H1 (cell line): Measurements from ENCODE around the gene GRIK1. TPM values are rescaled to one million over a fixed set of nuclear protein-coding genes. Genes with fewer than 3 reads are reported as not detected.

Experiments
- CTCF ChIA-PET: fragments of 300-600 bp; sonication (Branson Sonifier 250); formaldehyde crosslinking; loops from one replicate; lab custom pipeline; 2021; ENCODE audit not compliant: partially characterized antibody; lab: Charles Lee
- POLR2A ChIA-PET: fragments of 300-600 bp; sonication (Branson Sonifier 250); formaldehyde crosslinking; loops from one replicate; lab custom pipeline; 2021; ENCODE audit warnings: inconsistent platforms; ENCODE audit not compliant: partially characterized antibody; lab: Charles Lee
- DNase-seq, 2 experiments: peaks; one replicate each; pipeline versions ENCODE4 v3.0.0 to v3.0.0-alpha.2; 2010 to 2022; ENCODE audit warnings: low spot score in 2 of 2, low read depth in 1 of 2, mixed read lengths in 1 of 2
- FAIRE-seq: peaks from 2 replicates; lab custom pipeline; 2011; peaks lifted over from hg19 to GRCh38; lab: Jason Lieb, UNC
- H2AFZ ChIP-seq: 2 replicates; pipeline ENCODE4 v1.8.1; 2012; ENCODE audit warnings: low read length, inconsistent platforms
- H2AK5ac ChIP-seq: 2 replicates; pipeline ENCODE4 v1.6.1; 2013; ENCODE audit warnings: low read depth, low read length
- H2BK120ac ChIP-seq: replicated peaks from 2 replicates; pipeline ENCODE3; 2013; ENCODE audit warnings: low read depth, low read length, inconsistent platforms
- H2BK12ac ChIP-seq: 2 replicates; pipeline ENCODE4 v1.6.1; 2013; ENCODE audit warnings: low read depth, low read length
- H2BK15ac ChIP-seq: 2 replicates; pipeline ENCODE4 v1.6.1; 2013; ENCODE audit warnings: low read length
- H2BK20ac ChIP-seq: 2 replicates; pipeline ENCODE4 v1.6.1; 2013; ENCODE audit warnings: low read length
- H2BK5ac ChIP-seq: 2 replicates; pipeline ENCODE4 v1.6.1; 2013; ENCODE audit warnings: low read depth, low read length
- H3K14ac ChIP-seq: 2 replicates; pipeline ENCODE4 v1.6.1; 2013; ENCODE audit warnings: inconsistent platforms; ENCODE audit not compliant: insufficient read length
- H3K18ac ChIP-seq: 2 replicates; pipeline ENCODE4 v1.6.1; 2013; ENCODE audit warnings: low read length; ENCODE audit errors: extremely low read depth
- H3K23ac ChIP-seq: 2 replicates; pipeline ENCODE4 v1.6.1; 2013; ENCODE audit warnings: inconsistent platforms; ENCODE audit not compliant: insufficient read length
- H3K23me2 ChIP-seq: 2 replicates; pipeline ENCODE4 v1.6.1; 2013; ENCODE audit warnings: low read depth, low read length
- H3K27ac ChIP-seq: 2 replicates; pipeline ENCODE4 v1.6.1; 2011; ENCODE audit warnings: low read depth, low read length, inconsistent platforms
- H3K27me3 ChIP-seq, 4 experiments: replicated peaks in 1 of 4; 1 replicate in 1 of 4; 2 replicates in 3 of 4; pipeline versions ENCODE4 v1.6.1 to v1.8.1; 2011 to 2013; ENCODE audit warnings: low read length in 3 of 4, mild to moderate bottlenecking in 3 of 4, inconsistent platforms in 2 of 4, mixed read lengths in 2 of 4, moderate library complexity in 1 of 4; ENCODE audit not compliant: control insufficient read depth in 3 of 4, insufficient read depth in 3 of 4; ENCODE audit errors: extremely low read depth in 1 of 4
- H3K36me3 ChIP-seq, 4 experiments: 2 replicates each; pipeline versions ENCODE4 v1.6.1 to v1.8.1; 2011 to 2013; ENCODE audit warnings: mild to moderate bottlenecking in 4 of 4, low read length in 3 of 4, moderate library complexity in 2 of 4, control low read depth in 1 of 4, inconsistent platforms in 1 of 4; ENCODE audit not compliant: insufficient read depth in 4 of 4, control insufficient read depth in 2 of 4
- H3K4ac ChIP-seq: replicated peaks from 2 replicates; pipeline ENCODE3; 2013; ENCODE audit warnings: low read length, low read depth, mixed read lengths, inconsistent platforms; ENCODE audit not compliant: insufficient read length
- H3K4me1 ChIP-seq, 4 experiments: replicated peaks in 1 of 4; 1 replicate in 1 of 4; 2 replicates in 3 of 4; pipeline versions ENCODE4 v1.6.1 to v1.8.1; 2011 to 2013; ENCODE audit warnings: low read length in 3 of 4, inconsistent platforms in 2 of 4, mixed read lengths in 1 of 4; ENCODE audit not compliant: insufficient read depth in 4 of 4, control insufficient read depth in 3 of 4
- H3K4me2 ChIP-seq, 2 experiments: 2 replicates each; pipeline versions ENCODE4 v1.6.1 to v1.8.1; 2011 to 2013; ENCODE audit warnings: low read depth in 2 of 2, low read length in 2 of 2, control low read depth in 1 of 2, inconsistent platforms in 1 of 2, mild to moderate bottlenecking in 1 of 2; ENCODE audit not compliant: insufficient read depth in 1 of 2
- H3K4me3 ChIP-seq, 4 experiments: fragments of 200-600, 300-600 bp in 1 of 4; sonication (generic), shearing (Covaris generic), sonication (Bioruptor Twin) in 1 of 4; 2 replicates each; pipeline versions ENCODE4 v1.5.1 to v1.8.1; 2011 to 2016; ENCODE audit warnings: low read length in 4 of 4, low read depth in 3 of 4, control low read depth in 2 of 4, inconsistent platforms in 2 of 4, mild to moderate bottlenecking in 2 of 4, mixed read lengths in 1 of 4, moderate library complexity in 1 of 4; ENCODE audit not compliant: insufficient read depth in 2 of 4; ENCODE audit errors: extremely low read depth in 1 of 4
- H3K56ac ChIP-seq: replicated peaks from 2 replicates; pipeline ENCODE3; 2013; ENCODE audit warnings: low read depth, mild to moderate bottlenecking, mixed read lengths, low read length, inconsistent platforms; ENCODE audit not compliant: insufficient read length
- H3K79me1 ChIP-seq: 2 replicates; pipeline ENCODE4 v1.6.1; 2013; ENCODE audit warnings: low read depth, low read length, control low read depth
- H3K79me2 ChIP-seq, 2 experiments: 2 replicates each; pipeline versions ENCODE4 v1.6.1 to v1.8.1; 2012 to 2013; ENCODE audit warnings: low read length in 2 of 2, mild to moderate bottlenecking in 2 of 2, inconsistent platforms in 1 of 2; ENCODE audit not compliant: insufficient read depth in 2 of 2, control insufficient read depth in 1 of 2
- H3K9ac ChIP-seq, 4 experiments: replicated peaks in 1 of 4; 1 replicate in 1 of 4; 2 replicates in 3 of 4; pipeline versions ENCODE4 v1.6.1 to v1.8.1; 2011 to 2013; ENCODE audit warnings: low read depth in 3 of 4, low read length in 3 of 4, control low read depth in 2 of 4, mild to moderate bottlenecking in 2 of 4, moderate library complexity in 2 of 4, inconsistent platforms in 1 of 4; ENCODE audit errors: extremely low read depth in 1 of 4
- H3K9me3 ChIP-seq, 2 experiments: 2 replicates each; pipeline versions ENCODE4 v1.6.1 to v1.8.1; 2012 to 2013; ENCODE audit warnings: mild to moderate bottlenecking in 2 of 2, moderate library complexity in 2 of 2, control low read depth in 1 of 2, inconsistent platforms in 1 of 2, low read depth in 1 of 2, low read length in 1 of 2, mixed read lengths in 1 of 2; ENCODE audit not compliant: insufficient read depth in 2 of 2
- H4K20me1 ChIP-seq, 2 experiments: replicated peaks in 1 of 2; 2 replicates each; pipeline versions ENCODE3 to v1.8.1; 2011 to 2013; ENCODE audit warnings: inconsistent platforms in 2 of 2, low read length in 2 of 2, mild to moderate bottlenecking in 1 of 2; ENCODE audit not compliant: insufficient read depth in 2 of 2, control insufficient read depth in 1 of 2
- H4K5ac ChIP-seq: 2 replicates; pipeline ENCODE4 v1.6.1; 2013; ENCODE audit warnings: low read length, low read depth, mixed read lengths, inconsistent platforms; ENCODE audit not compliant: insufficient read length
- H4K8ac ChIP-seq: 2 replicates; pipeline ENCODE4 v1.8.0; 2013; ENCODE audit warnings: mild to moderate bottlenecking, moderate library complexity, low read length, inconsistent platforms; ENCODE audit not compliant: insufficient read depth; ENCODE audit errors: extremely low read depth
- H4K91ac ChIP-seq: replicated peaks from 2 replicates; pipeline ENCODE3; 2013; ENCODE audit warnings: low read length, mixed read lengths, inconsistent platforms; ENCODE audit not compliant: insufficient read length
- BCL11A ChIP-seq, 2 experiments: IDR thresholded peaks; one replicate each; pipeline ENCODE4 v1.6.1; 2011; ENCODE audit warnings: low read depth in 2 of 2, low read length in 2 of 2, mild to moderate bottlenecking in 2 of 2
- CBX5 ChIP-seq: fragments of 300-800, 300-1000 bp; sonication (generic); IDR thresholded peaks from 2 replicates; pipeline ENCODE4 v1.7.1; 2016; ENCODE audit warnings: antibody characterized with exemption, low read length, low read depth
- KDM4A ChIP-seq: IDR thresholded peaks from one replicate; pipeline ENCODE4 v1.7.1; 2012; ENCODE audit warnings: low read depth, mild to moderate bottlenecking, moderate library complexity, low read length, inconsistent platforms; ENCODE audit not compliant: severe bottlenecking
- NRF1 ChIP-seq: IDR thresholded peaks from 2 replicates; pipeline ENCODE4 v1.6.1; 2011; ENCODE audit warnings: mild to moderate bottlenecking, low read depth, low read length, improper control_type of control experiment
- RAD21 ChIP-seq, 2 experiments: IDR thresholded peaks in 1 of 2; conservative IDR thresholded peaks in 1 of 2; 2 replicates each; pipeline ENCODE4 v1.6.1; 2011; ENCODE audit warnings: low read depth in 2 of 2, low read length in 2 of 2, improper control_type of control experiment in 1 of 2, inconsistent platforms in 1 of 2, mild to moderate bottlenecking in 1 of 2, moderate library complexity in 1 of 2
- RFX5 ChIP-seq: IDR thresholded peaks from 2 replicates; pipeline ENCODE4 v1.6.1; 2011; ENCODE audit warnings: low read depth, low read length, improper control_type of control experiment, borderline replicate concordance
- RXRA ChIP-seq: IDR thresholded peaks from 2 replicates; pipeline ENCODE4 v1.6.1; 2011; ENCODE audit warnings: low read depth, mild to moderate bottlenecking, low read length, moderate library complexity; ENCODE audit not compliant: insufficient read depth
- SIN3A ChIP-seq, 2 experiments: IDR thresholded peaks in 1 of 2; conservative IDR thresholded peaks in 1 of 2; 2 replicates each; pipeline ENCODE4 v1.6.1; 2011 to 2012; ENCODE audit warnings: low read length in 2 of 2, improper control_type of control experiment in 1 of 2, low read depth in 1 of 2, mild to moderate bottlenecking in 1 of 2
- SP2 ChIP-seq: IDR thresholded peaks from 2 replicates; pipeline ENCODE4 v1.6.1; 2012; ENCODE audit warnings: mild to moderate bottlenecking, low read length, inconsistent platforms
- SUZ12 ChIP-seq: fragments of 200-600 bp; sonication (generic); IDR thresholded peaks from 2 replicates; pipeline ENCODE4 v1.6.1; 2012; ENCODE audit warnings: mild to moderate bottlenecking, inconsistent platforms, low read length, moderate library complexity, mixed read lengths
- WGBS, 2 experiments: shearing (Covaris generic) in 1 of 2; methylation state at CpG; one replicate each; pipeline versions ENCODE4 v1.1.6 to v1.1.7; 2013 to 2015; ENCODE audit warnings: low lambda C conversion rate in 2 of 2, mixed read lengths in 2 of 2, inconsistent platforms in 1 of 2, low coverage in 1 of 2, missing lambda C conversion rate in 1 of 2; ENCODE audit not compliant: insufficient replicate concordance in 2 of 2, insufficient coverage in 1 of 2, insufficient read length in 1 of 2; ENCODE audit errors: extremely low coverage in 1 of 2, missing lambda C conversion rate in 1 of 2; 5-methylcytosine and 5-hydroxymethylcytosine counted together
- polyA plus RNA-seq, 7 experiments: library from polyadenylated mRNA; depleted of rRNA in 3 of 7; stranded (reverse) in 5 of 7; unstranded in 2 of 7; fragments of >200 nt in 5 of 7; fragments of 200-250 nt in 2 of 7; gene quantifications; 1 replicate in 5 of 7; 2 replicates in 1 of 7; 4 replicates in 1 of 7; pipeline versions ENCODE4 v1.2.1 to v1.2.3, GENCODE V29; 2011 to 2013; ENCODE audit warnings: missing spikeins in 2 of 7, mixed read lengths in 2 of 7
- total RNA-seq: library from RNA; stranded (reverse); fragmentation: NEBNext Ultra II Directional; extraction: Animal tissue kit (Norgen Biotek cat#: 25700); gene quantifications from 2 replicates; pipeline ENCODE4 v1.2.1, GENCODE V29; 2021
- TF ChIP-seq, protein P1 (sequence below), 3 experiments: IDR thresholded peaks; 1 replicate in 2 of 3; 2 replicates in 1 of 3; pipeline versions ENCODE4 v1.5.1 to v1.6.1; 2011; ENCODE audit warnings: low read length in 3 of 3, mild to moderate bottlenecking in 3 of 3, inconsistent platforms in 2 of 3, low read depth in 1 of 3, moderate library complexity in 1 of 3; ENCODE audit not compliant: insufficient read depth in 1 of 3; ENCODE audit errors: control extremely low read depth in 1 of 3

The GRIK1 gene
- total and polyA plus RNA-seq, 2 of the 8 experiments (the other 6 are each of a cell fraction or from before 2014, with no cell fraction given): 0.11 to 0.32 TPM

DNA sequence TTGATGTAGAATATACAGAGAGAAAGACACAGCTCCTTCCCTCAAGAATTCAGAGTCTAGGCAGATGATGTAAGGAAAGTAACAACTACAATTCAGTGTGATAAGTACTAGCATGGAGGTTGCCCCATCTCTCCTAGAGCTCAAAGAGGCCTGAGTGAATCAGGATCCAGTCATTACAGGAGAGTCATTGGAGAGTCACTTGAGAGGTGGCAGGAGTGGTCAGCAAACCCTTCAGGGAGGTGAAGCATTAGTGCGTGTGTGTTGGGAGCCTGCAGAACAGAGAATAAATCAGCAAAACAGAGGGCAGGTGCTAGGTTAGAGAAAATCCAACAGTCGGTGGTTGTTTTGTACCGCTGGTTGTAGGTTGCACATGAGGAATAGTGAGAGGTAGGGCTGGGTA is 46.1 kb downstream of the GRIK1 start:
- Histone ChIP-seq H3K27ac (no peak overlapping the region), H2BK5ac (no peak overlapping the region), H3K79me2 (no peaks in the 10 kb centered on the region), H4K20me1 (no peaks in the 10 kb centered on the region), H3K9ac (no peak overlapping the region), H2BK120ac (no peak overlapping the region), H2BK12ac (no peak overlapping the region), H3K23me2 (no peaks in the 10 kb centered on the region), H3K79me1 (no peaks in the 10 kb centered on the region), H2AK5ac (no peak overlapping the region), H3K27me3 (no peaks in the 10 kb centered on the region), H4K5ac (no peak overlapping the region), H3K56ac (no peak overlapping the region), H4K8ac (no peak overlapping the region), H2BK20ac (no peak overlapping the region), H2AFZ (no peak overlapping the region), H3K18ac (no peak overlapping the region), H3K14ac (no peak overlapping the region), H3K4me1 (peaks cover 0 to 3% (median 0%) of the 10 kb centered on the region in 4 experiments; a peak in 1 of 7 replicates), H3K4me2 (no peak overlapping the region), H2BK15ac (no peak overlapping the region), H3K4me3 (no peak overlapping the region), H3K9me3 (no peaks in the 10 kb centered on the region), H4K91ac (no peak overlapping the region), H3K4ac (no peak overlapping the region), H3K36me3 (no peaks in the 10 kb centered on the region), H3K23ac (no peak overlapping the region)
- WGBS, 2 experiments: 96% methylated on average over 3 of the region's 3 CpGs; no CpG with 5 or more reads in 1 of the 2 experiments
- FAIRE-seq: no peak
- no peak for DNase-seq
- POLR2A ChIA-PET: no interaction called here
- TF ChIP-seq, protein P1, sequence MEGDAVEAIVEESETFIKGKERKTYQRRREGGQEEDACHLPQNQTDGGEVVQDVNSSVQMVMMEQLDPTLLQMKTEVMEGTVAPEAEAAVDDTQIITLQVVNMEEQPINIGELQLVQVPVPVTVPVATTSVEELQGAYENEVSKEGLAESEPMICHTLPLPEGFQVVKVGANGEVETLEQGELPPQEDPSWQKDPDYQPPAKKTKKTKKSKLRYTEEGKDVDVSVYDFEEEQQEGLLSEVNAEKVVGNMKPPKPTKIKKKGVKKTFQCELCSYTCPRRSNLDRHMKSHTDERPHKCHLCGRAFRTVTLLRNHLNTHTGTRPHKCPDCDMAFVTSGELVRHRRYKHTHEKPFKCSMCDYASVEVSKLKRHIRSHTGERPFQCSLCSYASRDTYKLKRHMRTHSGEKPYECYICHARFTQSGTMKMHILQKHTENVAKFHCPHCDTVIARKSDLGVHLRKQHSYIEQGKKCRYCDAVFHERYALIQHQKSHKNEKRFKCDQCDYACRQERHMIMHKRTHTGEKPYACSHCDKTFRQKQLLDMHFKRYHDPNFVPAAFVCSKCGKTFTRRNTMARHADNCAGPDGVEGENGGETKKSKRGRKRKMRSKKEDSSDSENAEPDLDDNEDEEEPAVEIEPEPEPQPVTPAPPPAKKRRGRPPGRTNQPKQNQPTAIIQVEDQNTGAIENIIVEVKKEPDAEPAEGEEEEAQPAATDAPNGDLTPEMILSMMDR (IDR thresholded peaks at IDR 0.05; ENCODE audit: control extremely low read depth in 1 of 3, insufficient read depth in 1 of 3, low read depth in 1 of 3, low read length in 3 of 3): no peak
- TF ChIP-seq NRF1: no peak
- TF ChIP-seq SP2: no peak
- no peak for TF ChIP-seq BCL11A (IDR thresholded peaks at IDR 0.05; ENCODE audit: low read depth in 2 of 2, low read length in 2 of 2)
- no peak for TF ChIP-seq SIN3A (conservative IDR thresholded peaks at IDR 0.05 in 1 of 2, IDR thresholded peaks at IDR 0.05 in 1 of 2; ENCODE audit: low read depth in 1 of 2, low read length in 2 of 2)
- no peak for TF ChIP-seq SUZ12
- TF ChIP-seq RAD21 (IDR thresholded peaks at IDR 0.05 in 1 of 2, conservative IDR thresholded peaks at IDR 0.05 in 1 of 2; ENCODE audit: low read depth in 2 of 2, low read length in 2 of 2): no peak
- TF ChIP-seq RXRA: no peak
- no peak for TF ChIP-seq CBX5
- no peak for TF ChIP-seq RFX5
- TF ChIP-seq KDM4A: no peak
- CTCF ChIA-PET: no interaction called here
